ENCODE measurements around the gene ECSCR.
A peak's percentile ranks its signal among the peaks of the same experiment; 100 is the strongest.
"Not testable (repeated sequence)": the region's sequence is repeated elsewhere in the genome, so short reads cannot be mapped to it uniquely, and the experiment has no call there.

The ECSCR gene

GRCh38 chr5:139492700-139493192, 30.2 kb upstream of the ECSCR start:
- no peak for TF ChIP-seq CTCF (conservative IDR thresholded peaks at IDR 0.05; ENCODE audit: low read depth, low read length)
- DNase-seq (ENCODE audit: low read depth), result no peak
- H3K4me3 ChIP-seq (ENCODE audit: low read length), result no peak overlapping the region

- no peak for TF ChIP-seq CTCF (conservative IDR thresholded peaks at IDR 0.05; ENCODE audit: low read depth, low read length)
- H3K4me3 ChIP-seq (ENCODE audit: low read length), result no peak overlapping the region
- DNase-seq (ENCODE audit: low read depth), result no peak
These were observed 25.7 kb upstream of the ECSCR start for GRCh38 chr5:139488260-139488659.

GRCh38 chr5:139486201-139486600, 23.7 kb upstream of the ECSCR start:
- H3K4me3 ChIP-seq (ENCODE audit: low read length), result no peak overlapping the region
- DNase-seq (ENCODE audit: low read depth), result no peak
- TF ChIP-seq CTCF (conservative IDR thresholded peaks at IDR 0.05; ENCODE audit: low read depth, low read length), result no peak

GRCh38 chr5:139482890-139483208, 20.3 kb upstream of the ECSCR start:
- not testable (repeated sequence) for DNase-seq (ENCODE audit: low read depth); H3K4me3 ChIP-seq (ENCODE audit: low read length)

- H3K4me3 ChIP-seq (ENCODE audit: low read length), result peak within 1 kb of the TSS; percentile 42
- DNase-seq (ENCODE audit: low read depth), result peak; percentile 98
- no peak for TF ChIP-seq CTCF (conservative IDR thresholded peaks at IDR 0.05; ENCODE audit: low read depth, low read length)
These were observed 19.7 kb upstream of the ECSCR start, which contains the start of gene STING1 for GRCh38 chr5:139482050-139482889. TSS of gene STING1 (minus strand) at chr5:139482758. CDS start at chr5:139481704, 1,054 bp downstream.

- no peak for DNase-seq (ENCODE audit: low read depth)
- peak overlapping the region; percentile 42 for H3K4me3 ChIP-seq (ENCODE audit: low read length)
- peak; percentile 38 for TF ChIP-seq CTCF (conservative IDR thresholded peaks at IDR 0.05; ENCODE audit: low read depth, low read length)
These were observed 19.1 kb upstream of the ECSCR start for GRCh38 chr5:139481580-139482049.

GRCh38 chr5:139481122-139481533, 18.6 kb upstream of the ECSCR start:
- DNase-seq (ENCODE audit: low read depth), result no peak
- TF ChIP-seq CTCF (conservative IDR thresholded peaks at IDR 0.05; ENCODE audit: low read depth, low read length), result no peak
- H3K4me3 ChIP-seq (ENCODE audit: low read length), result peak overlapping the region; percentile 42

GRCh38 chr5:139479729-139480128, 17.2 kb upstream of the ECSCR start:
- not testable (repeated sequence) for DNase-seq (ENCODE audit: low read depth)

GRCh38 chr5:139478657-139479423, 16.3 kb upstream of the ECSCR start:
- H3K4me3 ChIP-seq (ENCODE audit: low read length); DNase-seq (ENCODE audit: low read depth): not testable (repeated sequence)

More at GRCh38 chr5:139479729-139480128, 17.2 kb upstream of the ECSCR start:
- not testable (repeated sequence) for H3K4me3 ChIP-seq (ENCODE audit: low read length)

Measured in retinal pigment epithelial cell (primary cell).